ENCODE results near the gene TNF. TPM values are rescaled to one million over a fixed set of nuclear protein-coding genes. Genes with fewer than 3 reads are reported as not detected.
A peak's percentile ranks its signal among the peaks of the same experiment; 100 is the strongest.

The TNF gene
- total RNA-seq, 2 experiments from 2014 or later = 2.5 to 3.5 TPM

- Histone ChIP-seq H3K9me3 (ENCODE audit: low read length) (no peaks in the 10 kb centered on the region), H3K4me3 (ENCODE audit: low read depth, low read length, poor library complexity, severe bottlenecking) (peak overlapping the region; percentile 57), H3K4me1 (ENCODE audit: insufficient read depth, low read length, poor library complexity, severe bottlenecking) (peaks cover 70% of the 10 kb centered on the region), H3K9me2 (ENCODE audit: insufficient read depth, low read length) (no peaks in the 10 kb centered on the region), H4K20me1 (ENCODE audit: insufficient read depth, low read length) (no peaks in the 10 kb centered on the region), H3K36me3 (ENCODE audit: insufficient read depth, low read length) (peaks cover 46% of the 10 kb centered on the region), H2AFZ (ENCODE audit: low read length) (no peak overlapping the region), H3K4me2 (ENCODE audit: low read length) (peak overlapping the region; percentile 81), H3K79me2 (ENCODE audit: insufficient read depth, low read depth, low read length) (no peaks in the 10 kb centered on the region), H3K27ac (ENCODE audit: low read depth, low read length, poor library complexity, severe bottlenecking) (peak overlapping the region; percentile 94)
- CTCF ChIA-PET (ENCODE audit: unreplicated experiment) = interaction anchor here (0.7 kb wide), 1 partner anchor 9 kb away, joined by 3 read pairs; no protein-coding TSS in a partner anchor
- no TSS peak for BruUV-seq (replicated peaks)
- intact Hi-C loops (cut with micrococcal nuclease; ENCODE audit: unreplicated experiment) = loop anchor here (1.0 kb wide), 3 partner anchors 8 to 21 kb away; partner anchors contain the start of gene LTA
- POLR2A ChIA-PET = interaction anchor here (0.6 to 1.9 kb wide), 9 partner anchors 8 to 61 kb away, joined by 3 to 6 read pairs (median 3); partner anchors contain the start of genes LST1 and TNF
- TF ChIP-seq EZH2phosphoT487 (IDR thresholded peaks at IDR 0.05; ENCODE audit: borderline replicate concordance, low read depth, low read length) (no peak), CTCF (conservative IDR thresholded peaks at IDR 0.05; ENCODE audit: low read length) (no peak)
- peak; percentile 90 for DNase-seq (ENCODE audit: low spot score)
Observed at GRCh38 chr6:31559958-31560696, 15.2 kb upstream of the TNF start.

GRCh38 chr6:31560697-31561058 lies 14.7 kb upstream of the TNF start:
- H3K9me2 ChIP-seq (ENCODE audit: insufficient read depth, low read length) = no peaks in the 10 kb centered on the region
- H3K36me3 ChIP-seq (ENCODE audit: insufficient read depth, low read length) = peaks cover 46% of the 10 kb centered on the region
- peaks cover 70% of the 10 kb centered on the region for H3K4me1 ChIP-seq (ENCODE audit: insufficient read depth, low read length, poor library complexity, severe bottlenecking)
- CTCF ChIA-PET (ENCODE audit: unreplicated experiment) = interaction anchor here (0.7 kb wide), 1 partner anchor 10 kb away, joined by 3 read pairs; no protein-coding TSS in a partner anchor
- TF ChIP-seq CTCF (conservative IDR thresholded peaks at IDR 0.05; ENCODE audit: low read length) = no peak
- no peak for TF ChIP-seq EZH2phosphoT487 (IDR thresholded peaks at IDR 0.05; ENCODE audit: borderline replicate concordance, low read depth, low read length)
- no peak for DNase-seq (ENCODE audit: low spot score)
- H2AFZ ChIP-seq (ENCODE audit: low read length) = no peak overlapping the region
- H3K79me2 ChIP-seq (ENCODE audit: insufficient read depth, low read depth, low read length) = no peaks in the 10 kb centered on the region
- H3K9me3 ChIP-seq (ENCODE audit: low read length) = no peaks in the 10 kb centered on the region
- no TSS peak for BruUV-seq (replicated peaks)
- intact Hi-C loops (cut with micrococcal nuclease; ENCODE audit: unreplicated experiment) = loop anchor here (1.0 kb wide), 3 partner anchors 8 to 21 kb away; partner anchors contain the start of gene LTA
- H3K4me2 ChIP-seq (ENCODE audit: low read length) = peak overlapping the region; percentile 81
- POLR2A ChIA-PET = interaction anchor here (1.0 to 1.9 kb wide), 5 partner anchors 8 to 37 kb away, joined by 3 to 6 read pairs (median 4); partner anchors contain the start of gene TNF
- H3K27ac ChIP-seq (ENCODE audit: low read depth, low read length, poor library complexity, severe bottlenecking) = peak overlapping the region; percentile 94
- no peaks in the 10 kb centered on the region for H4K20me1 ChIP-seq (ENCODE audit: insufficient read depth, low read length)
- peak overlapping the region; percentile 57 for H3K4me3 ChIP-seq (ENCODE audit: low read depth, low read length, poor library complexity, severe bottlenecking)
